Endothelial cell of umbilical vein (primary cell): ENCODE data around the gene VKORC1. TPM values are rescaled to one million over a fixed set of nuclear protein-coding genes. Genes with fewer than 3 reads are reported as not detected.

Experiments used
- BruUV-seq: library from RNA; stranded (reverse); fragments of 400-500 nt; replicated peaks from 2 replicates; lab custom pipeline; 2021; lab: Mats Ljungman, UMichigan
- CTCF ChIA-PET: fragments of 300-600, 350-600 bp; sonication (Branson Sonifier 250); formaldehyde crosslinking; loops from one replicate; lab custom pipeline; 2021; ENCODE audit warnings: antibody characterized with exemption, inconsistent platforms; lab: Charles Lee
- POLR2A ChIA-PET: fragments of 300-600, 350-600 bp; sonication (Branson Sonifier 250); formaldehyde crosslinking; loops from one replicate; lab custom pipeline; 2021; ENCODE audit warnings: antibody characterized with exemption, inconsistent platforms; lab: Charles Lee
- DNase-seq: peaks from one replicate; pipeline ENCODE4 v3.0.0-alpha.2; 2011; ENCODE audit warnings: low read depth, low spot score
- FAIRE-seq: peaks from 2 replicates; lab custom pipeline; 2011; peaks lifted over from hg19 to GRCh38; lab: Jason Lieb, UNC
- H2AFZ ChIP-seq: 2 replicates; pipeline ENCODE4 v1.6.0; 2012; ENCODE audit warnings: low read depth, low read length, control low read depth, inconsistent platforms
- H3K27ac ChIP-seq: 2 replicates; pipeline ENCODE4 v1.5.1; 2011; ENCODE audit warnings: low read depth, mild to moderate bottlenecking, control low read depth, low read length, moderate library complexity; ENCODE audit not compliant: insufficient read depth
- H3K27me3 ChIP-seq, 2 experiments: 2 replicates each; pipeline versions ENCODE4 v1.6.0 to v1.6.1; 2011; ENCODE audit warnings: low read length in 2 of 2, mixed read lengths in 1 of 2; ENCODE audit not compliant: control insufficient read depth in 2 of 2, insufficient read depth in 2 of 2
- H3K36me3 ChIP-seq, 2 experiments: 2 replicates in 1 of 2; 3 replicates in 1 of 2; pipeline ENCODE4 v1.5.1; 2011; ENCODE audit warnings: low read length in 2 of 2, mild to moderate bottlenecking in 1 of 2, moderate library complexity in 1 of 2; ENCODE audit not compliant: control insufficient read depth in 2 of 2, insufficient read depth in 2 of 2; ENCODE audit errors: extremely low read depth in 1 of 2
- H3K4me1 ChIP-seq: 3 replicates; pipeline ENCODE4 v1.5.1; 2011; ENCODE audit warnings: mild to moderate bottlenecking, low read length; ENCODE audit not compliant: control insufficient read depth, insufficient read depth; ENCODE audit errors: extremely low read depth
- H3K4me2 ChIP-seq: 2 replicates; pipeline ENCODE4 v1.6.1; 2011; ENCODE audit warnings: low read length, control low read depth, mixed read lengths; ENCODE audit not compliant: insufficient read depth
- H3K4me3 ChIP-seq, 3 experiments: fragments of 200-600 bp in 1 of 3; sonication (generic), shearing (Covaris generic) in 1 of 3; replicated peaks in 1 of 3; 2 replicates each; pipeline ENCODE4 v1.5.1; 2011 to 2016; ENCODE audit warnings: control low read depth in 3 of 3, low read length in 3 of 3, mild to moderate bottlenecking in 2 of 3, inconsistent platforms in 1 of 3, low read depth in 1 of 3, moderate library complexity in 1 of 3; ENCODE audit not compliant: insufficient read depth in 1 of 3
- H3K79me2 ChIP-seq: 2 replicates; pipeline ENCODE4 v1.6.0; 2012; ENCODE audit warnings: low read length, inconsistent platforms; ENCODE audit not compliant: control insufficient read depth, insufficient read depth
- H3K9ac ChIP-seq: replicated peaks from 2 replicates; pipeline ENCODE3; 2011; ENCODE audit warnings: low read length, control low read depth; ENCODE audit not compliant: insufficient read depth; ENCODE audit errors: extremely low read depth
- H3K9me1 ChIP-seq: replicated peaks from 3 replicates; pipeline ENCODE4 v1.6.0; 2011; ENCODE audit warnings: mild to moderate bottlenecking, low read length; ENCODE audit not compliant: control insufficient read depth, insufficient read depth; ENCODE audit errors: extremely low read depth
- H3K9me3 ChIP-seq: replicated peaks from 2 replicates; pipeline ENCODE4 v1.5.1; 2012; ENCODE audit warnings: low read length, inconsistent platforms; ENCODE audit not compliant: control insufficient read depth, insufficient read depth
- H4K20me1 ChIP-seq: replicated peaks from 2 replicates; pipeline ENCODE3; 2011; ENCODE audit warnings: mild to moderate bottlenecking, low read length; ENCODE audit not compliant: control insufficient read depth, insufficient read depth; ENCODE audit errors: extremely low read depth
- EZH2 ChIP-seq: IDR thresholded peaks from 2 replicates; pipeline ENCODE4 v1.6.1; 2012; ENCODE audit warnings: borderline replicate concordance, low read depth, mild to moderate bottlenecking, moderate library complexity, low read length, inconsistent platforms; ENCODE audit not compliant: severe bottlenecking
- FOS ChIP-seq: IDR thresholded peaks from 2 replicates; pipeline ENCODE4 v1.6.1; 2011; ENCODE audit warnings: mild to moderate bottlenecking, low read length, moderate library complexity, borderline replicate concordance; ENCODE audit not compliant: insufficient read depth
- GATA2 ChIP-seq: IDR thresholded peaks from 2 replicates; pipeline ENCODE4 v1.7.0; 2011; ENCODE audit warnings: low read depth, mild to moderate bottlenecking, moderate library complexity, mixed read lengths, low read length; ENCODE audit not compliant: insufficient read length, insufficient read depth
- JUN ChIP-seq: IDR thresholded peaks from 2 replicates; pipeline ENCODE4 v1.6.1; 2011; ENCODE audit warnings: borderline replicate concordance, low read depth; ENCODE audit not compliant: insufficient read length, insufficient read depth
- MYC ChIP-seq: IDR thresholded peaks from one replicate; pipeline ENCODE4 v1.6.1; 2011; ENCODE audit warnings: mild to moderate bottlenecking, low read depth, low read length
- POLR2A ChIP-seq: IDR thresholded peaks from 2 replicates; pipeline ENCODE4 v1.6.1; 2012; ENCODE audit warnings: low read depth, mild to moderate bottlenecking, control low read depth, low read length
- POLR2AphosphoS5 ChIP-seq: IDR thresholded peaks from 2 replicates; pipeline ENCODE4 v1.6.1; 2012; ENCODE audit warnings: low read depth, mild to moderate bottlenecking, control low read depth, low read length, moderate library complexity; ENCODE audit not compliant: insufficient read depth
- dilution Hi-C: fragments of 300-500 bp; cut with MboI; formaldehyde crosslinking; loops from one replicate; pipeline ENCODE4 v1.15.0; 2019; ENCODE audit warnings: low sequenced_read_pairs; ENCODE audit not compliant: extremely low pct_ligation_motif_present
- intact Hi-C: fragments of 100-400 bp; cut with micrococcal nuclease; formaldehyde crosslinking; loops from one replicate; pipeline ENCODE4 v1.10.0; 2022
- polyA plus RNA-seq, 4 experiments: library from polyadenylated mRNA; depleted of rRNA in 3 of 4; stranded (reverse) in 3 of 4; unstranded in 1 of 4; fragments of >200 nt; gene quantifications; 2 replicates each; pipeline versions ENCODE4 v1.2.1 to v1.2.3, GENCODE V29; 2011 to 2012; ENCODE audit warnings: missing spikeins in 1 of 4
- total RNA-seq: library from RNA; stranded (reverse); gene quantifications from 2 replicates; pipeline ENCODE4 v1.2.3, GENCODE V29; 2021
- TF ChIP-seq, protein P1 (sequence below): IDR thresholded peaks from 2 replicates; pipeline ENCODE4 v1.6.1; 2011; ENCODE audit not compliant: insufficient read depth, insufficient read length
- TF ChIP-seq, protein P2 (sequence below), 2 donors: IDR thresholded peaks; 1 replicate in 1 of 2; 2 replicates in 1 of 2; pipeline ENCODE4 v1.5.1; 2011; ENCODE audit warnings: low read length in 2 of 2, mild to moderate bottlenecking in 2 of 2, moderate library complexity in 2 of 2, control low read depth in 1 of 2, inconsistent platforms in 1 of 2, low read depth in 1 of 2; ENCODE audit not compliant: insufficient read depth in 1 of 2; ENCODE audit errors: extremely low read depth in 1 of 2

VKORC1 gene
- total and polyA plus RNA-seq, 2 donors (not counting 3 experiments of a cell fraction or from before 2014, with no cell fraction given): 93.5 to 586 TPM

- Histone ChIP-seq H3K27ac (no peak overlapping the region), H3K36me3 (peaks cover 2 to 6% of the 10 kb centered on the region in 2 experiments), H3K9ac (no peak overlapping the region), H2AFZ (no peak overlapping the region), H3K79me2 (peaks cover 10% of the 10 kb centered on the region), H3K27me3 (no peaks in the 10 kb centered on the region), H3K4me3 (no peak overlapping the region), H3K9me3 (no peaks in the 10 kb centered on the region), H3K4me2 (no peak overlapping the region), H3K9me1 (no peaks in the 10 kb centered on the region), H3K4me1 (peaks cover 3% of the 10 kb centered on the region), H4K20me1 (no peaks in the 10 kb centered on the region)
- ChIA-PET POLR2A (interaction anchor here (0.6 kb wide), 1 partner anchor 94 kb away, joined by 3 read pairs; no protein-coding TSS in a partner anchor), CTCF (interaction anchor here (1.1 to 6.5 kb wide), 4 partner anchors 18 to 108 kb away, joined by 3 to 66 read pairs (median 6); partner anchors contain the start of genes HSD3B7, ZNF646 and ZNF668)
- FAIRE-seq (no peak), DNase-seq (no peak)
- TF ChIP-seq POLR2AphosphoS5: no peak
- TF ChIP-seq, protein P1, sequence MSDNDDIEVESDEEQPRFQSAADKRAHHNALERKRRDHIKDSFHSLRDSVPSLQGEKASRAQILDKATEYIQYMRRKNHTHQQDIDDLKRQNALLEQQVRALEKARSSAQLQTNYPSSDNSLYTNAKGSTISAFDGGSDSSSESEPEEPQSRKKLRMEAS: no peak
- no peak for TF ChIP-seq EZH2
- TF ChIP-seq MYC: no peak
- no peak for TF ChIP-seq GATA2
- TF ChIP-seq POLR2A: no peak
- TF ChIP-seq, protein P2, sequence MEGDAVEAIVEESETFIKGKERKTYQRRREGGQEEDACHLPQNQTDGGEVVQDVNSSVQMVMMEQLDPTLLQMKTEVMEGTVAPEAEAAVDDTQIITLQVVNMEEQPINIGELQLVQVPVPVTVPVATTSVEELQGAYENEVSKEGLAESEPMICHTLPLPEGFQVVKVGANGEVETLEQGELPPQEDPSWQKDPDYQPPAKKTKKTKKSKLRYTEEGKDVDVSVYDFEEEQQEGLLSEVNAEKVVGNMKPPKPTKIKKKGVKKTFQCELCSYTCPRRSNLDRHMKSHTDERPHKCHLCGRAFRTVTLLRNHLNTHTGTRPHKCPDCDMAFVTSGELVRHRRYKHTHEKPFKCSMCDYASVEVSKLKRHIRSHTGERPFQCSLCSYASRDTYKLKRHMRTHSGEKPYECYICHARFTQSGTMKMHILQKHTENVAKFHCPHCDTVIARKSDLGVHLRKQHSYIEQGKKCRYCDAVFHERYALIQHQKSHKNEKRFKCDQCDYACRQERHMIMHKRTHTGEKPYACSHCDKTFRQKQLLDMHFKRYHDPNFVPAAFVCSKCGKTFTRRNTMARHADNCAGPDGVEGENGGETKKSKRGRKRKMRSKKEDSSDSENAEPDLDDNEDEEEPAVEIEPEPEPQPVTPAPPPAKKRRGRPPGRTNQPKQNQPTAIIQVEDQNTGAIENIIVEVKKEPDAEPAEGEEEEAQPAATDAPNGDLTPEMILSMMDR (IDR thresholded peaks at IDR 0.05; ENCODE audit: extremely low read depth in 1 of 2, insufficient read depth in 1 of 2, low read depth in 1 of 2, low read length in 2 of 2): no peak
- no peak for TF ChIP-seq FOS
- no peak for TF ChIP-seq JUN
- intact Hi-C loops (no loop called here), dilution Hi-C loops (no loop called here)
- BruUV-seq: no TSS peak
Measured at GRCh38 chr16:31092330-31092729, 2.3 kb downstream of the VKORC1 start.
